Fibroblast of villous mesenchyme (primary cell): ENCODE data around the gene GCHFR. TPM values are rescaled to one million over a fixed set of nuclear protein-coding genes. Genes with fewer than 3 reads are reported as not detected.

Experiments used
- DNase-seq: peaks from one replicate; pipeline ENCODE4 v3.0.0-alpha.2; 2010; ENCODE audit warnings: low read depth
- H3K4me3 ChIP-seq: 2 replicates; pipeline ENCODE4 v1.5.1; 2011; ENCODE audit warnings: low read depth, mild to moderate bottlenecking, low read length
- CTCF ChIP-seq: IDR thresholded peaks from 2 replicates; pipeline ENCODE4 v1.5.1; 2012; ENCODE audit warnings: low read depth, mild to moderate bottlenecking, low read length; ENCODE audit not compliant: insufficient read depth
- total RNA-seq: library from RNA; depleted of rRNA; stranded (reverse); fragments of >200 nt; gene quantifications from 2 replicates; pipeline ENCODE4 v1.2.3, GENCODE V29; 2012

GCHFR gene
- total RNA-seq, 1 donor, result 2.6 TPM

GRCh38 chr15:40743921-40744814, 19.7 kb upstream of the GCHFR start:
- TF ChIP-seq CTCF, result peak; percentile 9
- peak; percentile 90 for DNase-seq

GRCh38 chr15:40744815-40745152, 19.1 kb upstream of the GCHFR start:
- no peak for TF ChIP-seq CTCF
- DNase-seq, result no peak

More at GRCh38 chr15:40743921-40744814, 19.7 kb upstream of the GCHFR start:
- no peak overlapping the region for H3K4me3 ChIP-seq

DNA sequence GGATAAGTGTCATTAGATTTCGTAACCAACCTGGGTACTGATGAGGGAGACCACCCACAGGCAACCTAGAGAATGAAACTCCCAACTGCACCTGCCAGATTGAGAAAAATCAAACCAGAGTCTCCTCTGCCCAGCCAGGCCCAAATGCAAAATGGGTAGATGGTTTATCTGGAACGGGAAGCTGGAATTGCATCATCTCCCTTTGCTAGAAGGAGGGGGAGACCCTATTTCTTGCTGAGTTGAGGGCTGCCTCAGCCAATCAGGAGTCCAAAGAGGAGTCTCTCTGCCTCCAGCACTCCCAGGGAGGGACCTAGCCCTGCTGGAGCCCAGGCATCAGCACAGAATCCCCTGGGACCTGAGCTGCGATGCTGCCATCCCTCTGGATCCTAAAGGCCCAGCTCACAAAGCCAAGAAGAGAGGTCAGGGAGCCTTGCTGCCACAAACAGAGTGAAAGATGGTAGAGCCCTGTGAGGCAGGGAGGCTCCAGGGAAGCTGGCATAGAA, 16.9 kb upstream of the GCHFR start:
- TF ChIP-seq CTCF, result no peak
- peak; percentile 82 for DNase-seq
- H3K4me3 ChIP-seq, result no peak overlapping the region

More at GRCh38 chr15:40744815-40745152, 19.1 kb upstream of the GCHFR start:
- no peak overlapping the region for H3K4me3 ChIP-seq

DNA sequence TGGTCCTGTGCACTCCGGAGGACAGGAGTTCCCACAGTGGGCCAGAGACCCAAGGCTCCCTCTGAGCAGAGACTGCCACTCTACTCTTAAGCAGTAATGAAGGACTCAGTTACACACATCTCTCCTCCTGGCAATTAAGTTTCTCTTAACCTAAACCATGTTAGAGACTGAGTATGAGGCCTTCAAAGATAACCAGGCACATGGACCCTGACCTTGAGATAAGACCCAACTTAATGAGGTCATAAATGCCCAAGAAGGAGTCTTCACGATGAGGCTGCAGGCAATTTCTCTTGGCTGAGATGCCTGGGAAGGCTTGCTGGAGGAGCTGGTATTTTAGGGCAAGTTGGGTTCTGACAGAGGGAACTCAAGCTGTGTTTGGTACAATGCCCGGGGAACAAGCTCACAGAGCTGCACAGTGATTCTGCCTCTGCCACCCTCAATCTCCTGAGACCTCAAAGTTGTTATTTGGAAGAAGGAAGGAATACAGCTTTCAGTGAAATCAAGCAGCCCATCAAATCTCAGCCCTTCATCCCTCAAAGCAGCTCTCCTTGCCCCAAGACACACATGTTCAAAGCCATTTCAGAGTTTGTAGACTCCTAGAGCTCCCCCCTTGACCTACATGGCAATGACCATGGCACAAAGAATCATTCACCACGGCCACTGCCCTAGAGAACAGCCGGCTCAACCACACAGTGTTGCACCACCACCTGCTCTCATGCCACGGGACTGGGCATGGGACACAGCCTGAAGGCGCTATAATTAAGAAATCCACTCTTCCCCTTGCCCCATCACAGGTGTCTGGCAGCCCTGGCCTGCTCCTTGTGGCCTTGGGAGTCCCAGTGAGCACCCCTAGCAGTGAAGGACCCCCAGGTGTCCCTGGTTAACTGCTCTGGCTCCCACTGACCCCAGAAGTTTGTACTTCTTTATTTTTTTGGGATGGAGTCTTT, 15.9 kb upstream of the GCHFR start:
- TF ChIP-seq CTCF, result no peak
- H3K4me3 ChIP-seq, result no peak overlapping the region
- DNase-seq, result no peak

GRCh38 chr15:40749151-40749630, 14.7 kb upstream of the GCHFR start:
- no peak for TF ChIP-seq CTCF
- H3K4me3 ChIP-seq, result no peak overlapping the region
- DNase-seq, result no peak

GRCh38 chr15:40750885-40751284, 13.0 kb upstream of the GCHFR start:
- DNase-seq, result no peak
- no peak overlapping the region for H3K4me3 ChIP-seq
- no peak for TF ChIP-seq CTCF
